ENCODE results near the gene ACTR5.
A peak's percentile ranks its signal among the peaks of the same experiment; 100 is the strongest.

Gene ACTR5

GRCh38 chr20:38725148-38725901 is 22.9 kb upstream of the ACTR5 start:
- H3K9me3 Mint-ChIP-seq, result no peaks in the 10 kb centered on the region
- H3K27me3 Mint-ChIP-seq, result peaks cover 100% of the 10 kb centered on the region
- DNase-seq, result no peak
- peak overlapping the region; percentile 62 for H3K27ac Mint-ChIP-seq
- H3K4me3 Mint-ChIP-seq, result peak overlapping the region; percentile 40
- CTCF ChIA-PET, result interaction anchor here (0.9 to 3.0 kb wide), 7 partner anchors 19 to 324 kb away, joined by 3 to 10 read pairs (median 6); no protein-coding TSS in a partner anchor
- peaks cover 54% of the 10 kb centered on the region for H3K4me1 Mint-ChIP-seq
- H3K36me3 Mint-ChIP-seq, result peaks cover 22% of the 10 kb centered on the region

GRCh38 chr20:38725931-38726803 is 22.1 kb upstream of the ACTR5 start:
- CTCF ChIA-PET, result interaction anchor here (0.6 to 3.0 kb wide), 10 partner anchors 18 to 323 kb away, joined by 3 to 10 read pairs (median 4); no protein-coding TSS in a partner anchor
- Mint-ChIP-seq H3K36me3 (peaks cover 26% of the 10 kb centered on the region), H3K9me3 (no peaks in the 10 kb centered on the region), H3K4me3 (peak overlapping the region; percentile 40), H3K27ac (peak overlapping the region; percentile 84), H3K4me1 (peaks cover 61% of the 10 kb centered on the region), H3K27me3 (peaks cover 100% of the 10 kb centered on the region)
- DNase-seq, result peak; percentile 69

DNA sequence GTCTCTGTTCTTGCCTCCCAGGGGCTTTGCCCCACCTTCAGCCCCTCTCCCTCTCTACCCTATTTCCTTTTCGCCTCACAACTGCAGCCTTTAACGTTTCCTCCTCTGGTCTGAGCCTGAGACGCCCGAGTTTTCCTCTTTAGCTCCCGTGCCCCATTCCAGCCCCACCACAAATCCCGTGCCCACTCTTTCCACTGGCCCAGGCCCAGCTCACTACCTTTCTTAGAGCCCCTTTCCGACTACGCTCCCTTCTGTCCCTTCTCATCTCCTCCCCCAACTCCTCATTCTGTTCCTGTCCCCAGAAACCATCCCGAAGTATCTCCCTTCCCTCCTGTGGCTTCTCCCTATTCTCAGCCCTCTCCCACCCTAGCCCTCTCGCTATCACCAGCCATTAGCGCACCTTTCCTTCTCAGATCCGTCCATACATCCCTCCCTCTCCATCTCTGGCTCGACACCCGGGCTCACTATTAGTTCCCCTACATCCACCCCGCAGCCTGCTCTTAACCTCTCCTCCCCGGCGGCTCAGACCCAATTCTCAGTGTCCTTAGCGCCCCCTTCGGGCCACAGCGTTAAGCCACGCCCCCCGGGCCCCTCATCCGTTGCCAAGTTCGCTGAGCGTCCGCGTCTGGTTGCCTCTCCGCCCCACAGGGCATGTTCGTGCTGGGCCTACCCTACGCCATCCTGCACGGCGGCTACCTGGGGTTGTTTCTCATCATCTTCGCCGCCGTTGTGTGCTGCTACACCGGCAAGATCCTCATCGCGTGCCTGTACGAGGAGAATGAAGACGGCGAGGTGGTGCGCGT is 21.3 kb upstream of the ACTR5 start:
- Mint-ChIP-seq H3K27me3 (peaks cover 100% of the 10 kb centered on the region), H3K4me1 (peaks cover 63% of the 10 kb centered on the region), H3K9me3 (no peaks in the 10 kb centered on the region), H3K27ac (peak overlapping the region; percentile 84), H3K36me3 (peaks cover 26% of the 10 kb centered on the region), H3K4me3 (peak overlapping the region; percentile 8)
- peak; percentile 63 for DNase-seq
- CTCF ChIA-PET, result interaction anchor here (0.7 to 2.4 kb wide), 8 partner anchors 9 to 322 kb away, joined by 3 to 7 read pairs (median 4); no protein-coding TSS in a partner anchor

- H3K9me3 Mint-ChIP-seq, result no peaks in the 10 kb centered on the region
- peak overlapping the region; percentile 84 for H3K27ac Mint-ChIP-seq
- H3K27me3 Mint-ChIP-seq, result peaks cover 100% of the 10 kb centered on the region
- CTCF ChIA-PET, result interaction anchor here (0.6 to 1.4 kb wide), 4 partner anchors 10 to 165 kb away, joined by 3 to 4 read pairs (median 4); no protein-coding TSS in a partner anchor
- peaks cover 26% of the 10 kb centered on the region for H3K36me3 Mint-ChIP-seq
- peak; percentile 29 for DNase-seq
- H3K4me3 Mint-ChIP-seq, result peak overlapping the region; percentile 55
- peaks cover 63% of the 10 kb centered on the region for H3K4me1 Mint-ChIP-seq
Observed at GRCh38 chr20:38727607-38728190, 20.6 kb upstream of the ACTR5 start.

DNA sequence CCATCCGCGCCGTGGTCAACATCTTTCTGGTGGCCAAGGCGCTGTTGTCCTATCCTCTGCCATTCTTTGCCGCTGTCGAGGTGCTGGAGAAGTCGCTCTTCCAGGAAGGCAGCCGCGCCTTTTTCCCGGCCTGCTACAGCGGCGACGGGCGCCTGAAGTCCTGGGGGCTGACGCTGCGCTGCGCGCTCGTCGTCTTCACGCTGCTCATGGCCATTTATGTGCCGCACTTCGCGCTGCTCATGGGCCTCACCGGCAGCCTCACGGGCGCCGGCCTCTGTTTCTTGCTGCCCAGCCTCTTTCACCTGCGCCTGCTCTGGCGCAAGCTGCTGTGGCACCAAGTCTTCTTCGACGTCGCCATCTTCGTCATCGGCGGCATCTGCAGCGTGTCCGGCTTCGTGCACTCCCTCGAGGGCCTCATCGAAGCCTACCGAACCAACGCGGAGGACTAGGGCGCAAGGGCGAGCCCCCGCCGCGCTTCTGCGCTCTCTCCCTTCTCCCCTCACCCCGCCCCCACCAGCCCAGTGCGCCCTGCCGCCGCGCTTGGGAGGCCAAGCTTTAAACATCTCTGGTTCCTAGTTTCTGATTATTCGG is 20.0 kb upstream of the ACTR5 start:
- H3K4me3 Mint-ChIP-seq, result peak overlapping the region; percentile 55
- DNase-seq, result no peak
- H3K36me3 Mint-ChIP-seq, result peaks cover 26% of the 10 kb centered on the region
- CTCF ChIA-PET, result interaction anchor here (0.6 to 1.4 kb wide), 4 partner anchors 11 to 165 kb away, joined by 3 to 4 read pairs (median 4); no protein-coding TSS in a partner anchor
- H3K9me3 Mint-ChIP-seq, result no peaks in the 10 kb centered on the region
- H3K27me3 Mint-ChIP-seq, result peaks cover 100% of the 10 kb centered on the region
- H3K27ac Mint-ChIP-seq, result peak overlapping the region; percentile 84
- peaks cover 60% of the 10 kb centered on the region for H3K4me1 Mint-ChIP-seq

GRCh38 chr20:38728911-38729642 is 19.2 kb upstream of the ACTR5 start:
- H3K36me3 Mint-ChIP-seq, result peaks cover 26% of the 10 kb centered on the region
- peaks cover 55% of the 10 kb centered on the region for H3K4me1 Mint-ChIP-seq
- DNase-seq, result no peak
- H3K4me3 Mint-ChIP-seq, result peak overlapping the region; percentile 49
- H3K9me3 Mint-ChIP-seq, result no peaks in the 10 kb centered on the region
- H3K27me3 Mint-ChIP-seq, result peaks cover 100% of the 10 kb centered on the region
- H3K27ac Mint-ChIP-seq, result peak overlapping the region; percentile 64
- CTCF ChIA-PET, result interaction anchor here (1.3 kb wide), 1 partner anchor 76 kb away, joined by 3 read pairs; the partner anchor contains the start of gene PPP1R16B

DNA sequence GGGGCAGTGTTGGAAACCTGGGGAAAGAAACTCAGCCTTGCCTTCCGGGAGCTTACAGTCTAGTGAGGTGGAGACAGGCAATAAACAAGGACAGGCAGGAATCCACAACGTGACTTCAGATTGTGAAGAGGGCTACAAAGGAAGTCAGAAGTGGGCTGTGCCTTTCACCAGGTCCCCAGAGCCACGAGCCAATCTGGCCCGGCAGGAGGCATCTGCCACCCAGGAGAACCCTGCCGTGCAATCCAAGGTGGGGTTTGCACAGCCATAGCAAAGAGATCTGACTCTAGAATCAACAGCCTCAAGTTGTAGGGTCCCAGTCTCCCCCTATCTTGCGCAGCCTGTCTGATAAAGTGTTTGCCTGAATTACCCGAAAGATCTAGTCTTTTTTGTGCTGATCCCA is 18.5 kb upstream of the ACTR5 start:
- CTCF ChIA-PET, result interaction anchor here (1.3 kb wide), 1 partner anchor 76 kb away, joined by 3 read pairs; the partner anchor contains the start of gene PPP1R16B
- DNase-seq, result no peak
- Mint-ChIP-seq H3K4me1 (peaks cover 55% of the 10 kb centered on the region), H3K27ac (peak overlapping the region; percentile 64), H3K27me3 (peaks cover 100% of the 10 kb centered on the region), H3K4me3 (peak overlapping the region; percentile 13), H3K36me3 (peaks cover 26% of the 10 kb centered on the region), H3K9me3 (no peaks in the 10 kb centered on the region)

DNA sequence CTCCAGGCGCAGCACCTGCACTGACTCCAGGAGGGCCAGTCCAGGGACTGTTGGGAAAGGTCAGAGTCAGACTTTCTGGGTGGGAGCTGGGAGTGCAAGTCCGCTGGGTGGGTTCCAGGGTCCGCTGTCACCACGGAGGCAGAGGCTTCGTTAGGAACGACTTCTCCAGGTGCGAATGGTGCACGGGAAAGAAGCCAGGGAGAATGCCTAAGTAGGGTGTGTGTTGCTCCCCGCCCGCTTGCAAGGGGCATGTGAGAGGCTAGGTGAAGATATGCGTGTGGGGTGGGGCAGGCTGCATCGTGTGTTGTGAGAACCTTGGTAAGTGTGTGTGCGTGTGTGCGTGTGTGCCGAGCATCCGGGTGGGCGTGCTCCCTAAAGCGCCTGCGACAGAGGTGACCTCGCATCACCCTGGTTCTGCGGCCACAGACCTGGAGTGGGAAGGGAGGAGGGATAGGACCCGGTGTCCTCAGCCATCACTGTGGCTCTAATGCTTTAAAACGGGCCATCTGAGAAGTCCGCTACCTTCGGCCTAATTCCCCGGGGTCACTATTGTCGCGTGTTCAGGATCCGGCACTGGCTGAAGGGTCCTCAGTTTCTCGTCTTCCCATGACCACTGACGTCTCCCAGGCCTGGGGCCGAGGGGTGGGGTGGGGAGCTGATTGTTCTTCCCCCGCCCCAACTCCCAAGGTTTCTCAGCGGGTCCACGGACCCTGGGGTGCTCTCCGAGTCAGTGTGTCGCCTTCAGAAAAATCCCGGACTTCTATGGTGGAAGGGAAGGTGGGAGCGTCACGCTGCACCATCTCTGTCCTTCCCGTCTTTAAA is 17.9 kb upstream of the ACTR5 start:
- Mint-ChIP-seq H3K36me3 (peaks cover 26% of the 10 kb centered on the region), H3K27me3 (peaks cover 100% of the 10 kb centered on the region), H3K4me1 (peaks cover 51% of the 10 kb centered on the region), H3K9me3 (no peaks in the 10 kb centered on the region), H3K4me3 (peak overlapping the region; percentile 49), H3K27ac (peak overlapping the region; percentile 82)
- no peak for DNase-seq
- CTCF ChIA-PET, result interaction anchor here (0.8 to 1.5 kb wide), 8 partner anchors 10 to 232 kb away, joined by 3 to 5 read pairs (median 3); partner anchors contain the start of genes DHX35 and PPP1R16B

GRCh38 chr20:38730989-38731737 is 17.1 kb upstream of the ACTR5 start:
- peak overlapping the region; percentile 49 for H3K4me3 Mint-ChIP-seq
- H3K36me3 Mint-ChIP-seq, result peaks cover 26% of the 10 kb centered on the region
- no peaks in the 10 kb centered on the region for H3K9me3 Mint-ChIP-seq
- peak; percentile 83 for DNase-seq
- CTCF ChIA-PET, result interaction anchor here (0.6 to 1.8 kb wide), 11 partner anchors 10 to 232 kb away, joined by 3 to 7 read pairs (median 3); partner anchors contain the start of gene DHX35
- peaks cover 98% of the 10 kb centered on the region for H3K27me3 Mint-ChIP-seq
- H3K4me1 Mint-ChIP-seq, result peaks cover 45% of the 10 kb centered on the region
- H3K27ac Mint-ChIP-seq, result peak overlapping the region; percentile 82

GRCh38 chr20:38731738-38732113 is 16.5 kb upstream of the ACTR5 start:
- Mint-ChIP-seq H3K4me3 (no peak overlapping the region), H3K4me1 (peaks cover 41% of the 10 kb centered on the region), H3K27me3 (peaks cover 97% of the 10 kb centered on the region), H3K9me3 (no peaks in the 10 kb centered on the region), H3K27ac (no peak overlapping the region), H3K36me3 (peaks cover 22% of the 10 kb centered on the region)
- DNase-seq, result no peak
- CTCF ChIA-PET, result interaction anchor here (0.6 to 1.8 kb wide), 11 partner anchors 13 to 163 kb away, joined by 3 to 7 read pairs (median 4); no protein-coding TSS in a partner anchor

GRCh38 chr20:38732981-38733380 is 15.3 kb upstream of the ACTR5 start:
- Mint-ChIP-seq H3K36me3 (peaks cover 15% of the 10 kb centered on the region), H3K4me3 (no peak overlapping the region), H3K27me3 (peaks cover 97% of the 10 kb centered on the region), H3K9me3 (no peaks in the 10 kb centered on the region), H3K4me1 (peaks cover 29% of the 10 kb centered on the region), H3K27ac (no peak overlapping the region)
- CTCF ChIA-PET, result interaction anchor here (1.1 to 1.8 kb wide), 5 partner anchors 25 to 155 kb away, joined by 3 to 5 read pairs (median 4); no protein-coding TSS in a partner anchor
- no peak for DNase-seq

Measured in activated naive CD4-positive, alpha-beta T cell treated with anti-CD3 and anti-CD28 coated beads, Interleukin-2, amount 10 ng/mL, durations not matched to agents 7 days and 5 days (primary cell).